ENCODE results near the gene PRXL2C.

PRXL2C gene

GRCh38 chr9:96603305-96604003 is 51.7 kb downstream of the PRXL2C start:
- Histone ChIP-seq H3K27me3 (ENCODE audit: control insufficient read depth in 1 of 2, insufficient read depth in 1 of 2, low read length in 2 of 2) (no peaks in the 10 kb centered on the region), H2BK15ac (ENCODE audit: low read depth, poor library complexity, severe bottlenecking) (no peak overlapping the region), H4K91ac (ENCODE audit: low read length) (no peak overlapping the region), H3K79me1 (replicated peaks; ENCODE audit: low read length, poor library complexity, severe bottlenecking) (peaks cover 21% of the 10 kb centered on the region), H2AFZ (ENCODE audit: low read depth, low read length) (no peak overlapping the region), H3K4me3 (ENCODE audit: insufficient read depth in 1 of 2, low read depth in 1 of 2, low read length in 2 of 2) (peak overlapping the region in 1 of 2 experiments; percentile 51), H3K18ac (ENCODE audit: low read depth in 1 of 2, low read length in 2 of 2) (no peak overlapping the region), H3K14ac (ENCODE audit: low read length in 2 of 2) (no peak overlapping the region), H3K27ac (ENCODE audit: low read length, poor library complexity, severe bottlenecking) (no peak overlapping the region), H3K4ac (ENCODE audit: low read depth in 1 of 2, low read length in 2 of 2) (no peak overlapping the region), H2AK5ac (ENCODE audit: low read length, severe bottlenecking) (no peak overlapping the region), H3K9ac (ENCODE audit: low read length) (peak overlapping the region; percentile 72), H3K4me2 (ENCODE audit: low read length, poor library complexity, severe bottlenecking) (no peak overlapping the region), H2BK12ac (ENCODE audit: low read length in 2 of 2) (no peak overlapping the region), H4K8ac (ENCODE audit: low read length) (no peak overlapping the region), H2BK120ac (ENCODE audit: low read depth, low read length) (no peak overlapping the region), H3K4me1 (ENCODE audit: control insufficient read depth, insufficient read depth, low read depth, low read length) (peaks cover 3% of the 10 kb centered on the region), H3K36me3 (ENCODE audit: control insufficient read depth in 1 of 2, insufficient read depth in 2 of 2, low read depth in 1 of 2, low read length in 2 of 2) (no peaks in the 10 kb centered on the region), H3K9me3 (ENCODE audit: control insufficient read depth, low read length) (no peaks in the 10 kb centered on the region), H3K23ac (ENCODE audit: low read length in 2 of 2) (no peak overlapping the region), H2BK5ac (ENCODE audit: low read depth, low read length, poor library complexity, severe bottlenecking) (no peak overlapping the region)
- DNase-seq = no peak
- WGBS = 94% methylated on average over 8 of the region's 8 CpGs

GRCh38 chr9:96599298-96599697 is 55.8 kb downstream of the PRXL2C start:
- Histone ChIP-seq H3K79me1 (replicated peaks; ENCODE audit: low read length, poor library complexity, severe bottlenecking) (peaks cover 14% of the 10 kb centered on the region), H3K9me3 (ENCODE audit: control insufficient read depth, low read length) (no peaks in the 10 kb centered on the region), H3K4me1 (ENCODE audit: control insufficient read depth, insufficient read depth, low read depth, low read length) (no peaks in the 10 kb centered on the region), H3K27ac (ENCODE audit: low read length, poor library complexity, severe bottlenecking) (no peak overlapping the region), H2AFZ (ENCODE audit: low read depth, low read length) (no peak overlapping the region), H2BK5ac (ENCODE audit: low read depth, low read length, poor library complexity, severe bottlenecking) (no peak overlapping the region), H2BK120ac (ENCODE audit: low read depth, low read length) (no peak overlapping the region), H4K8ac (ENCODE audit: low read length) (no peak overlapping the region), H3K4ac (ENCODE audit: low read depth in 1 of 2, low read length in 2 of 2) (no peak overlapping the region), H3K14ac (ENCODE audit: low read length in 2 of 2) (no peak overlapping the region), H3K23ac (ENCODE audit: low read length in 2 of 2) (no peak overlapping the region), H3K9ac (ENCODE audit: low read length) (no peak overlapping the region), H3K4me2 (ENCODE audit: low read length, poor library complexity, severe bottlenecking) (no peak overlapping the region), H4K91ac (ENCODE audit: low read length) (no peak overlapping the region), H3K4me3 (ENCODE audit: insufficient read depth in 1 of 2, low read depth in 1 of 2, low read length in 2 of 2) (no peak overlapping the region), H3K36me3 (ENCODE audit: control insufficient read depth in 1 of 2, insufficient read depth in 2 of 2, low read depth in 1 of 2, low read length in 2 of 2) (no peaks in the 10 kb centered on the region), H3K27me3 (ENCODE audit: control insufficient read depth in 1 of 2, insufficient read depth in 1 of 2, low read length in 2 of 2) (no peaks in the 10 kb centered on the region), H2BK12ac (ENCODE audit: low read length in 2 of 2) (no peak overlapping the region), H2BK15ac (ENCODE audit: low read depth, poor library complexity, severe bottlenecking) (no peak overlapping the region), H2AK5ac (ENCODE audit: low read length, severe bottlenecking) (no peak overlapping the region), H3K18ac (ENCODE audit: low read depth in 1 of 2, low read length in 2 of 2) (no peak overlapping the region)
- 98% methylated on average over 3 of the region's 5 CpGs for WGBS
- DNase-seq = no peak

GRCh38 chr9:96596601-96597111 is 58.5 kb downstream of the PRXL2C start:
- H3K79me1 ChIP-seq (replicated peaks; ENCODE audit: low read length, poor library complexity, severe bottlenecking) = peaks cover 18% of the 10 kb centered on the region
- no peak overlapping the region for H3K9ac ChIP-seq (ENCODE audit: low read length)
- H3K4me1 ChIP-seq (ENCODE audit: control insufficient read depth, insufficient read depth, low read depth, low read length) = no peaks in the 10 kb centered on the region
- H3K4ac ChIP-seq (ENCODE audit: low read depth in 1 of 2, low read length in 2 of 2) = no peak overlapping the region
- H2BK5ac ChIP-seq (ENCODE audit: low read depth, low read length, poor library complexity, severe bottlenecking) = no peak overlapping the region
- no peaks in the 10 kb centered on the region for H3K27me3 ChIP-seq (ENCODE audit: control insufficient read depth in 1 of 2, insufficient read depth in 1 of 2, low read length in 2 of 2)
- no peak overlapping the region for H2BK15ac ChIP-seq (ENCODE audit: low read depth, poor library complexity, severe bottlenecking)
- no peak overlapping the region for H2AK5ac ChIP-seq (ENCODE audit: low read length, severe bottlenecking)
- H4K8ac ChIP-seq (ENCODE audit: low read length) = no peak overlapping the region
- no peaks in the 10 kb centered on the region for H3K36me3 ChIP-seq (ENCODE audit: control insufficient read depth in 1 of 2, insufficient read depth in 2 of 2, low read depth in 1 of 2, low read length in 2 of 2)
- H3K23ac ChIP-seq (ENCODE audit: low read length in 2 of 2) = no peak overlapping the region
- H3K27ac ChIP-seq (ENCODE audit: low read length, poor library complexity, severe bottlenecking) = no peak overlapping the region
- no peak overlapping the region for H2BK12ac ChIP-seq (ENCODE audit: low read length in 2 of 2)
- no peak overlapping the region for H3K4me3 ChIP-seq (ENCODE audit: insufficient read depth in 1 of 2, low read depth in 1 of 2, low read length in 2 of 2)
- WGBS = 91% methylated on average over 1 of the region's 5 CpGs
- DNase-seq = no peak
- H2AFZ ChIP-seq (ENCODE audit: low read depth, low read length) = no peak overlapping the region
- H3K9me3 ChIP-seq (ENCODE audit: control insufficient read depth, low read length) = no peaks in the 10 kb centered on the region
- H3K14ac ChIP-seq (ENCODE audit: low read length in 2 of 2) = no peak overlapping the region
- H4K91ac ChIP-seq (ENCODE audit: low read length) = no peak overlapping the region
- H2BK120ac ChIP-seq (ENCODE audit: low read depth, low read length) = no peak overlapping the region
- no peak overlapping the region for H3K18ac ChIP-seq (ENCODE audit: low read depth in 1 of 2, low read length in 2 of 2)
- no peak overlapping the region for H3K4me2 ChIP-seq (ENCODE audit: low read length, poor library complexity, severe bottlenecking)

Measured in mesenchymal stem cell (in vitro differentiated cells and primary cell).